SU-DHL-6 (cell line): ENCODE measurements around the gene NTNG1.

Experiments used
- H2AFZ ChIP-seq: fragments of 200-600 bp; sonication (generic); 2 replicates; pipeline ENCODE4 v1.6.1; 2014; ENCODE audit warnings: low read depth, mild to moderate bottlenecking, moderate library complexity, mixed read lengths, antibody characterized with exemption, low read length; ENCODE audit not compliant: severe bottlenecking
- H3F3A ChIP-seq: fragments of 200-600 bp; shearing (Covaris generic); 2 replicates; pipeline ENCODE4 v1.6.0; 2016; ENCODE audit warnings: antibody characterized with exemption, mild to moderate bottlenecking; ENCODE audit not compliant: insufficient read depth
- H3K27ac ChIP-seq: fragments of 200-600 bp; sonication (generic); 2 replicates; pipeline ENCODE4 v1.5.1; 2016; ENCODE audit warnings: low read depth, mild to moderate bottlenecking, low read length, moderate library complexity, mixed read lengths
- H3K27me3 ChIP-seq: fragments of 200-600 bp; sonication (generic), shearing (Covaris generic); 2 replicates; pipeline ENCODE4 v1.6.0; 2014; ENCODE audit warnings: mild to moderate bottlenecking, low read length
- H3K36me3 ChIP-seq: fragments of 200-600 bp; sonication (generic); 2 replicates; pipeline ENCODE4 v1.6.1; 2014; ENCODE audit warnings: mild to moderate bottlenecking, low read length, mixed read lengths
- H3K4me2 ChIP-seq: fragments of 300-600, 200-600 bp; shearing (Covaris generic), sonication (generic); 2 replicates; pipeline ENCODE4 v1.6.0; 2014; ENCODE audit warnings: low read length, low read depth, mild to moderate bottlenecking; ENCODE audit not compliant: poor library complexity, severe bottlenecking
- H3K4me3 ChIP-seq: fragments of 200-600 bp; sonication (generic); 2 replicates; pipeline ENCODE4 v1.5.1; 2014; ENCODE audit warnings: antibody characterized with exemption, low read length, mild to moderate bottlenecking, mixed read lengths; ENCODE audit not compliant: insufficient read depth, poor library complexity, severe bottlenecking
- H3K79me2 ChIP-seq: fragments of 200-600 bp; sonication (generic); 2 replicates; pipeline ENCODE4 v1.6.1; 2014; ENCODE audit warnings: mild to moderate bottlenecking, low read length, moderate library complexity; ENCODE audit not compliant: insufficient read depth
- H3K9ac ChIP-seq: fragments of 200-600 bp; sonication (generic); 2 replicates; pipeline ENCODE4 v1.7.0; 2014; ENCODE audit warnings: mild to moderate bottlenecking, low read length
- H3K9me2 ChIP-seq: fragments of 200-600 bp; sonication (generic); replicated peaks from 2 replicates; pipeline ENCODE4 v1.6.1; 2014; ENCODE audit warnings: low read length; ENCODE audit not compliant: insufficient read depth
- H3K9me3 ChIP-seq: fragments of 200-600 bp; sonication (generic); 2 replicates; pipeline ENCODE4 v1.6.1; 2014; ENCODE audit warnings: low read length, mixed read lengths; ENCODE audit not compliant: insufficient read depth
- H4K20me1 ChIP-seq: fragments of 200-600 bp; sonication (generic); 2 replicates; pipeline ENCODE4 v1.6.1; 2014; ENCODE audit warnings: low read depth, mild to moderate bottlenecking, antibody characterized with exemption, low read length, moderate library complexity, mixed read lengths
- EZH2phosphoT487 ChIP-seq: fragments of 200-600 bp; sonication (generic), shearing (Covaris generic); conservative IDR thresholded peaks from 2 replicates; pipeline ENCODE4 v1.6.1; 2018; ENCODE audit warnings: mild to moderate bottlenecking, antibody characterized with exemption, low read length, moderate library complexity, mixed read lengths
- TF ChIP-seq, protein P1 (sequence below): fragments of 200-600 bp; sonication (generic); IDR thresholded peaks from one replicate; pipeline ENCODE4 v1.5.1; 2017; ENCODE audit warnings: antibody characterized with exemption, mild to moderate bottlenecking, low read length, moderate library complexity; ENCODE audit not compliant: insufficient read depth, poor library complexity, severe bottlenecking

NTNG1 gene

DNA sequence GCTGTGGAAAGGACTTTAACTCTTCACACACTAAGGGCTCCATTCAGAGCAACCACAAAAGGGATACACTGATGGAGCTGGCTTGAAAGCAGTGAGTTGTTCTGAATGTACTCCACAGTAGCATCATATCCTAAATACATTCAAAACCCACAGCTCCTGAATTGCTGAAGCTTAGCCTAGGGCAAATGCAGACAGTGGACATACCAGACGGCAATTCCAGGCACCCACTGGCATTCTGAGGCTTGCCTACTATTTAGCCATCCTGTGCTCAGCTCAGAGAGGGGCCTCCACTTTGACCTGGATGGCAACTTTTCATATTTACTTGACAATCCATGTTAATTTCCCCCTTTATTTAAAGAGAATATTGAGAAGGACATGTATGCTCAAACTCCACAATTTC lies 303.5 kb downstream of the NTNG1 start:
- no peak for TF ChIP-seq EZH2phosphoT487
- TF ChIP-seq, protein P1, sequence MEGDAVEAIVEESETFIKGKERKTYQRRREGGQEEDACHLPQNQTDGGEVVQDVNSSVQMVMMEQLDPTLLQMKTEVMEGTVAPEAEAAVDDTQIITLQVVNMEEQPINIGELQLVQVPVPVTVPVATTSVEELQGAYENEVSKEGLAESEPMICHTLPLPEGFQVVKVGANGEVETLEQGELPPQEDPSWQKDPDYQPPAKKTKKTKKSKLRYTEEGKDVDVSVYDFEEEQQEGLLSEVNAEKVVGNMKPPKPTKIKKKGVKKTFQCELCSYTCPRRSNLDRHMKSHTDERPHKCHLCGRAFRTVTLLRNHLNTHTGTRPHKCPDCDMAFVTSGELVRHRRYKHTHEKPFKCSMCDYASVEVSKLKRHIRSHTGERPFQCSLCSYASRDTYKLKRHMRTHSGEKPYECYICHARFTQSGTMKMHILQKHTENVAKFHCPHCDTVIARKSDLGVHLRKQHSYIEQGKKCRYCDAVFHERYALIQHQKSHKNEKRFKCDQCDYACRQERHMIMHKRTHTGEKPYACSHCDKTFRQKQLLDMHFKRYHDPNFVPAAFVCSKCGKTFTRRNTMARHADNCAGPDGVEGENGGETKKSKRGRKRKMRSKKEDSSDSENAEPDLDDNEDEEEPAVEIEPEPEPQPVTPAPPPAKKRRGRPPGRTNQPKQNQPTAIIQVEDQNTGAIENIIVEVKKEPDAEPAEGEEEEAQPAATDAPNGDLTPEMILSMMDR, result no peak
- H3K4me2 ChIP-seq, result no peak overlapping the region
- H3K27ac ChIP-seq, result no peak overlapping the region

GRCh38 chr1:107449326-107449725 lies 308.5 kb downstream of the NTNG1 start:
- H3K27me3 ChIP-seq, result no peaks in the 10 kb centered on the region
- H3K4me3 ChIP-seq, result no peak overlapping the region
- H3K4me2 ChIP-seq, result no peak overlapping the region
- TF ChIP-seq, protein P1, result no peak
- TF ChIP-seq EZH2phosphoT487, result no peak
- H3K9ac ChIP-seq, result no peak overlapping the region
- H3K79me2 ChIP-seq, result no peaks in the 10 kb centered on the region
- H3F3A ChIP-seq, result no peaks in the 10 kb centered on the region
- H3K9me3 ChIP-seq, result no peaks in the 10 kb centered on the region
- no peak overlapping the region for H3K27ac ChIP-seq
- H4K20me1 ChIP-seq, result no peaks in the 10 kb centered on the region
- H3K9me2 ChIP-seq, result no peaks in the 10 kb centered on the region
- no peaks in the 10 kb centered on the region for H3K36me3 ChIP-seq
- H2AFZ ChIP-seq, result no peak overlapping the region

More for the DNA sequence above, 303.5 kb downstream of the NTNG1 start:
- Histone ChIP-seq H3K79me2 (no peaks in the 10 kb centered on the region), H3K9ac (no peak overlapping the region), H2AFZ (no peak overlapping the region), H3K9me2 (no peaks in the 10 kb centered on the region), H3K27me3 (no peaks in the 10 kb centered on the region), H3K4me3 (no peak overlapping the region), H3K36me3 (no peaks in the 10 kb centered on the region), H3F3A (no peaks in the 10 kb centered on the region), H3K9me3 (no peaks in the 10 kb centered on the region), H4K20me1 (no peaks in the 10 kb centered on the region)

DNA sequence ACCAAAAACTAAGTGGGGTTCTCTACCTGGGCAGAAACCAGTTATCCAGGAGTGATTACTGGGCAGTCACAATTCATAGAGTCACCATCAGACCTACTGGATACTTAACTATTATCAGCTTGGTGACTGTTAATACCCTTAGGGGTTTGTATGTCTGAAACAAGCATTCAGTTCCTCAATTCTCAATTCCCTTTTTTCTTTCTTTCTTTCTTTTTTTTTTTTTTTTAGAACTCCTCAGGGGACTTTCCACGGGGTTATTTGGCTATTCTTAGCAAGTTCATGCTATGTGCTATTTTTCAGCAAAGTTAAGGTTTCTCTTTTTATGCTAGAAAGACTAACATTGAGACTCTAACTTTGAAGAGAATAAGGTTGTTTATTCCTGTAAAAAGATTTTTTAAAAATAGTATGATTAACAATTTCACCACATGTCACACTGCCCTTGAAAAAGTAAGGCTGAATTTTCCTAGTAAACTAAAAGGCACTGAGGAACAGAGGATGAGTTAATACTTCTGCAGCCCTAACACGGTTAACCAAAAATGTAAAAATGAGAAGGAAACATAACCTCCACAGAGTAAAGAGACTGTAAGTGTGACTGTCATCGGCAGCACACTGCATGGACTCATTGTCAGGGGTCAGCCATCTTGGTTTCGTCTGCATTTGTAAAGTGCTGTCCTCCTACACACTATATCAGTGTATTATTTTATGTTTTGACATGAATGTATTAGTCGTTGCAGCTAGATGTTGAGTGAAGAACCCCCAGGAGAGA lies 310.2 kb downstream of the NTNG1 start:
- H3K79me2 ChIP-seq, result no peaks in the 10 kb centered on the region
- no peaks in the 10 kb centered on the region for H3F3A ChIP-seq
- no peaks in the 10 kb centered on the region for H3K36me3 ChIP-seq
- H4K20me1 ChIP-seq, result no peaks in the 10 kb centered on the region
- H3K9ac ChIP-seq, result no peak overlapping the region
- peak overlapping the region; percentile 73 for H2AFZ ChIP-seq
- H3K27ac ChIP-seq, result peak overlapping the region; percentile 33
- peak overlapping the region; percentile 56 for H3K4me2 ChIP-seq
- H3K27me3 ChIP-seq, result no peaks in the 10 kb centered on the region
- no peaks in the 10 kb centered on the region for H3K9me2 ChIP-seq
- H3K4me3 ChIP-seq, result no peak overlapping the region
- H3K9me3 ChIP-seq, result no peaks in the 10 kb centered on the region
- TF ChIP-seq, protein P1, result no peak
- no peak for TF ChIP-seq EZH2phosphoT487
